GM19452 (cell line): ENCODE measurements around the gene FER1L5.
"Not testable (repeated sequence)": the region's sequence is repeated elsewhere in the genome, so short reads cannot be mapped to it uniquely, and the experiment has no call there.

Experiments used
- ATAC-seq: cut with Tn5 transposase; IDR thresholded peaks from one replicate; pipeline ENCODE4 v1.9.1; 2021; ENCODE audit not compliant: unreplicated experiment

Gene FER1L5

GRCh38 chr2:96633641-96634040 lies 8.9 kb upstream of the FER1L5 start:
- no peak for ATAC-seq

GRCh38 chr2:96636551-96637171 lies 5.9 kb upstream of the FER1L5 start:
- no peak for ATAC-seq

DNA sequence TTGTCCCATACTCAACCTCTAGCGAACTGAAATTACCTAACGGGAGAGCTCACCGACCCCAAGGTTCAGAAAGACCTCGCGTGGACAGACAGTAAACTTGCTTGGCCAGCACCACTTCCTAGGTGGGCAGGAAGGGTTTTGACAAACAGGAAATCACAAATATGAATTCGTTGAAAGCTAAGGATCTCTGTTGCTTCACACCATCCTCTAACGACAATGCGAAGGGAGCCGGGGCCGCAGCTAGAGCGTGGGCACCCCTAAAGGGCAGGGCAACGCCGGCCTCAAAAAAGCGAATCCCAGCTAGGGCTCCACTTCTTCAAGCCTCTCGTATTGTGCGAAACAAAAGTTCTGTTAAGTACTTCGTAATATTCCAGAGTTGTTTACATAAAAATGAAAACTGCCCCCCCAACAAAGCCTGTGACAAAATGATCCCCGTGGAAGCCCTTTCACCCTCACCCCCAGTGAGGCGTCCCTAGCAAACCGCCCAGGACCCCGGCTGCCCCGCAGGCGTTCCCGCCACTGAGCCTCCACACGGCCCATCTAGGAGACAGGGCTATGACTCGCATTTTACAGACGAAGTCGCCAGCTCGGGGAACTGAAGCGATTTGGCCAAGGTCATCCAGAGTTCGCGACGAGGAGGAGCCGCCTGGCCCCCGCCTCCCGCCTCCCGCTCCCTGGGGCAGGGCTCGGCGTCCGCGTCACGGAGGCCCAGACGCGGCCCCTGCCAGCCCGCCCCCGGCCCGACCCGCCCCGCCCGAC lies 5.0 kb upstream of the FER1L5 start:
- ATAC-seq: peak; percentile 79

DNA sequence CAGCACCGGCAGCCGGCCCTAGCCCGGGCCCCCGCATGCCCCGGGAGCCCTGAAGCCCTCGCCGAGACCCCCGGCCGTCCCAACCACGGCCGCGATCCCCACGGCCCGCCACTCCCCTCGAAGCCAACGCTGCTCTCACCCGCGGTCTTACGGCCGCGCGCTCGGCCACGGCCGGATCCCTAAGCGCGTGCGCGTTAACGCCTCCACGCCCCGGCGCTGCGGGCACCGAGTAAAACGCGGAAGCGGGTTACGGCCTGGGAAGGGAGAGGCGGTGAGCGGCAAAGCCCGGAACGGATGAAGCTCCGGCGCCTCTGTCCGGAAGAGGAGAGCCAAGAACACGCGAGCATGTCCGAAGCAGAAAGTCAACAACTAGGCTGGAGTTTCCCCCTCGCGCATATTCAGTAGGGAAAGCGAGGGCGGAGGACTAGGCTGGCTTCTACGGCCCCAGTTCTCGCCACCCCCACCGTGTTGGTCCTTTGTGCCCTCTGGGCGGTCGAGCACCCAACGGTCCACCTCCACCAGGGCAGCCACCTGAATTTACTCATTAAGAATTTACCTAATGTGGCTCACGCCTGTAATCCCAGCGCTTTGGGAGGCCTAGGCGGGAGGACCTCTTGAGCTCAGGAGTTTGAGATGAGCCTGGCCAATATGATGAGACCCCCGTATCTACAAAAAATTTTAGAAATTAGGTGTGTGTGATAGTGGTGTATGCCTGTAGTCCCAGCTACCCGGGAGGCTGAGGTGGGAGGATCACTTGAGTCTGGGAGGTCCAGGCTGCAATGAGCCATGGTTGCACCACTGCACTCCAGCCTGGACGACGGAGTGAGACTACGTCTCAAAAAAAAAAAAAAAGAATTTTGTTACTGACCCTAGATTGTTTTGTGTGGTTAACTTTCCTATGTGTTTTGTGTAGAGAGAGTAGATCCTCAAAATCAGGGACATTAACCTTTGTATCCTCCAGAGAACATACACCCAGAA lies 4.1 kb upstream of the FER1L5 start, which contains the start of gene KANSL3:
KANSL3 (minus strand) TSS at position 169 of the 978 bp plus-strand sequence. CDS start 1,177 bp downstream, outside the sequence.
- ATAC-seq: peak; percentile 65

DNA sequence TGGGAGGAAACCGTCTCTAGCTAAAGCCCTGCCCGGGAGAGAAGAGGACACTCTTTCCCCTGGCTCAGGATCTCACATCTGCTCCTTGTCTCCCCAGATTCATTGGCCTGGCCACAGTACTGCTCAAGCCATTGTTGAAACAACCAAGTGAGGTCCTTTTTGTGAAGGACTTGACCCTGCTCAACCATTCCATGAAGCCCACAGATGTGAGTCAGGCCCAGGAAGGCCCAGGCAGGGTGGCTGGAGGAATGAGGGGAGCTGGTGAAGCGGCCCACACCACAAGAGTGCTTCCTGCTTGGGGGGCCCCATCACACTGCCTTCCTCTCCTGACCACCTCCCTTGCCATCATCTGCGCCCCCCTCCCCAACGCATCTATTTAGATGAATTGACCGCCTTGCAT lies 5.1 kb downstream of the FER1L5 start:
- ATAC-seq: no peak

DNA sequence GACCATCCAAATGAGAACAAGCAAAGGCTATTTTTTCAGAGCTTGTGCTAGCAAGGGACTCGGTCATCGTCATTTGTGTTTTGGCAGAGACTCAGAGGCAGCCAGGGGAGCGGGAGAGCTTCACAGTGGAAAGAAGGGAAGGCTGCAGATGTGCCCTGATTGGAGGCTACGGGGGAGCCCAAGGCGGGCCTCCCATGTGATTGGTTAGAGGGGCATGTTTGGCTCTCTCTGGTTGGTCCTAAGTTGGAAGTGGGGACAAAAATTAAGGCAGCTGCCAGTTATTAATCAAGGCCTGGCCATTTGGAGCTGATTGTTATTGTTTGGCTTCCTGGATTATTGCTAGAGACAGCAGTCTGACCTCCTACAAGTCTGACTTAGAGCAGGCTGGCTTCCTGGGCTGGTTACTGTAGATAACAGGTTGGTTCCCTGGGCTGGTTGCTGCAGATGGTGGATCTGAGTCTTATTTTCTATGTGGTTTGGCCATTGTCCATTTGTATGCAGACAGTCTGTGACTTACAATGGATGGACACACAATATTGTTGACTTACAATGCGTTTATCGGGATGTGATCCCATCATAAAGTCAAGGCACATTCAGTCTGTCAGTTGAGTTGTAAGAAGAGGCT lies 5.9 kb downstream of the FER1L5 start:
- ATAC-seq: no peak

GRCh38 chr2:96649342-96649741 lies 6.8 kb downstream of the FER1L5 start:
- ATAC-seq: no peak

DNA sequence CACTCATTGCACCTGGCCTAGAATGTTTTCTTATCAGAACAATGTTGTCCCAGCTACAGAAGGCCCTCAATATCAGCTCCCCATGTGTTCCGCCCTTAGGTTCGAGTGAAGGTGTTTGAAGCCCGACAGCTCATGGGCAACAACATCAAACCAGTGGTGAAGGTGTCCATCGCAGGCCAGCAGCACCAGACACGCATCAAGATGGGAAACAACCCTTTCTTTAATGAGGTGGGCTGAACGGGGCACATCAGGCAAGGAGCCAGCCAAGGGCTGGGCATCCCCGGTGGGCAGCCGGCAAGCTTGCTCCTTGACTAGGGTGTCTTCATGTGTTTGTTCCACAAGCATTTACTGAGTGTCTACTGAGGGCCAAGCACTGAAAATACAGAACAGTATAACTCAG lies 9.2 kb downstream of the FER1L5 start:
- ATAC-seq: no peak

GRCh38 chr2:96654791-96655190 lies 12.2 kb downstream of the FER1L5 start:
- ATAC-seq: not testable (repeated sequence)

- ATAC-seq: no peak
Measured at GRCh38 chr2:96655526-96655925, 13.0 kb downstream of the FER1L5 start.

GRCh38 chr2:96656540-96656939 lies 14.0 kb downstream of the FER1L5 start:
- ATAC-seq: no peak

DNA sequence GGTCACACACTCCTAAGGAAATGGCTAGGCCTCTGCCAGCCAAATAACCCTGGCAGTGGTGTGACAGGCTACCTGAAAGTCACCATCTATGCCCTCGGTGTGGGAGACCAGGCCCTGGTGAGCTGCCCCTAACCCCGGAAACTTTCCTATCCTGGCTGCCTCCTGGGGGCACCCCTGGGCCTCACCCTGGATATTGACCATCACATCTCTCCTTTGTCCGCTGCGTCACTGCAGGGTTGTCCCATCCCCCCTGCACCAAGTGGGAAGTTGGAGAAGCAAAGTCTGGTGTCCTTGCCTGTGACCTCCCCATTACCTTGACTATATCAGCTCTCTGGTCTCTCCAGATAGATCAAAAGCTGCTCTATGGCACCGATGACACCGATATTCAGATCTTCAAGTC lies 18.8 kb downstream of the FER1L5 start:
- no peak for ATAC-seq

GRCh38 chr2:96662360-96662759 lies 19.8 kb downstream of the FER1L5 start:
- no peak for ATAC-seq

- ATAC-seq: no peak
Measured at GRCh38 chr2:96663177-96663576, 20.6 kb downstream of the FER1L5 start.

GRCh38 chr2:96663829-96664228 lies 21.3 kb downstream of the FER1L5 start:
- no peak for ATAC-seq

DNA sequence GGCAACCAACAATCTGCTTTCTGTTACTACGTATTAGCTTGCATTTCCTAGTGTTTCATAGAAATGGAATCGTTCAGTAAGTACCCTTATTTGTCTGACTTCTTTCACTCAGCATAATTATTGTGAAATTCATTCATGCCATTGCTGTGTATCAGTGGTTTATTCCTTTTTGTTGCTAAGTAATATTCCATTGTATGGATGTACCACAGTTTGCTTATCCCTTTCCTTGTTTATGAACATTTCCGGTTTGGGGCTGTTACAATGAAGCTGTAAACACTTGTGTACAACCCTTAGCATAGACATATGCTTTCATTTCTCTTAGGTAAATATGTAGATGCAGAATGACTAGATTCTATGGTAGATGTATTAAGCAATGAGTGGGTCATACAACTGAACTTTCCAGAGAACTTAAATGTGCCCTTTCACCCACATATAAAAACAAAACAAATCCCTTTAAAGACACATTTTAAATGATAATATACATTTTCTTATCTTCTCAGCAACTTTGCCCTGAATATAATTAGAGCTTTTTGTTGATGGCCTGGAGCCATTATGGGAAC lies 21.9 kb downstream of the FER1L5 start:
- ATAC-seq: no peak

- no peak for ATAC-seq
Measured at GRCh38 chr2:96665083-96665569, 22.6 kb downstream of the FER1L5 start.

DNA sequence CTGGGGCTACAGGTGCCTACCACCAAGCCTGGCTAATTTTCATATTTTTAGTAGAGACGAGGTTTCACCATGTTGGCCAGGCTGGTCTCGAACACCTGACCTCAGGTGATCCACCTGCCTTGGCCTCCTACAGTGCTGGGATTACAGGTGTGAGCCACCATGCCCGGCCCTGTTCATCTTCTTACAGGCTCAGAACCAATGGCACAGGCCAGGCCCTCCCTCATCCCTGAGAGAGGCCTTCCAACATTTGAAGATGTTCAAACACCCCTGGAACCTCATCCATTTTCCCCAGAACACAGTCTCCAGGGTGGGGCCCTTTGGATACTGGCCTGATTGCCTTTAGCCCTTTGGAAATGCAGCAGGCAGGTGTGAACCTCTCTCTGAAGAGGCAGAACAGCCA lies 23.2 kb downstream of the FER1L5 start:
- not testable (repeated sequence) for ATAC-seq

DNA sequence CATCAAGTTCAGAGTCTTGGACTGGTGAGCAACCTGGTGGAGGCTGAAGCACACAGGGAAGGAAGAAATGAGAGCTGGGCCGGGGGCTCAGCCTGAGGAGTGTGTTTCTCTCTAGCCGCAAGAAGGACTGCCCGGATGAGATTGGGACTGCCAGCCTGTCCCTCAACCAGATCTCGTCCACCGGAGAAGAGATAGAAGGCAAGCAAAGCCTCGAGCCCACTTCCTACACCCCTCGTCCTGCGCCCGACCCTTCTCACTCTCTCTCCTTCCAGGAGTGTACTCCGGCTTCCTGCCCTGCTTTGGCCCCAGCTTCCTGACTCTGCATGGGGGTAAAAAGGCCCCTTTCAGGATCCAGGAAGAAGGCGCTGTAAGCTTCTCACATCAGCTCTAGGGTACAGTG lies 26.2 kb downstream of the FER1L5 start:
- no peak for ATAC-seq

DNA sequence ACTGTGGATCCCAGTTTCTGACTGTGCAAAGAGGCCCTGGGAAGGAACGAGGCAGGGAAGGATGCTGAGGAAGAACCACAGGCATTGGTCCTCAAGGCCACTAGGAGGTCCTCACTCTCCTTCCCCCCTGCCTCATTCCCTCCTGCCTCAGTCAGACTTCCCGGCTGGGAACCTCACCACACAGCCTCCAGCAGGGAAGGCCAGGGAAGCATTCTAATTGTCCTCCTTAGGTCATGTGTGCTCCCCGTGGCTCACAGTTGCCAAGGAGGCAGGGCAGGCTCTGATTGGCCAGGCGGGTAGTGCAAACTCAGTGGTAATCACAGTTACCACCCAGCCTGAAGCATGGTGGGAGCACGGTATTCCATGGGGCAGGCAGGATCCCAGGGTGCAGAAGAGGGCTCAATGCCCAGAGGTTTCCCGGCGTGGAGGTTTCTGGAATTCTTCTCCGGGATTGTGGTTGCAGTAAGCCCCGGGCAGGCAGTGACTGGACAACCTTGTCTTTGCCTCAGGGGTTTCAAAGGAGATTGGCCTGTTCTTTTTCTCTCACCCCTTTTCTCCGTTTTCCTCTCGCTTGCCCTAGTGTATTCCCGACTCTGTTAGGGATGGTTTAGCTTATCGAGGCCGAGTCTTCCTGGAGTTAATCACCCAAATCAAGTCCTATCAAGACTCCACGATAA lies 27.1 kb downstream of the FER1L5 start:
- ATAC-seq: no peak
